Kidney (tissue), 14 donors: Measurements from ENCODE around the gene HMX2. TPM values are rescaled to one million over a fixed set of nuclear protein-coding genes. Genes with fewer than 3 reads are reported as not detected.

Experiments used
- DNase-seq, 5 donors: peaks; one replicate each; pipeline ENCODE4 v3.0.0-alpha.2; 2013 to 2020
- FAIRE-seq: peaks from 2 replicates; lab custom pipeline; 2012; peaks lifted over from hg19 to GRCh38; lab: Jason Lieb, UNC
- H3K27ac ChIP-seq, 2 donors: one replicate each; pipeline ENCODE4 v1.7.0; 2013; ENCODE audit warnings: low read depth in 2 of 2, low read length in 2 of 2, inconsistent platforms in 1 of 2
- H3K27me3 ChIP-seq: one replicate; pipeline ENCODE4 v1.7.1; 2013; ENCODE audit warnings: low read length, inconsistent platforms; ENCODE audit not compliant: control insufficient read depth, insufficient read depth
- H3K36me3 ChIP-seq, 3 donors: one replicate each; pipeline versions ENCODE4 v1.7.0 to v1.7.1; 2013; ENCODE audit warnings: low read length in 3 of 3, control low read depth in 1 of 3, inconsistent platforms in 1 of 3; ENCODE audit not compliant: insufficient read depth in 3 of 3, control insufficient read depth in 2 of 3
- H3K4me1 ChIP-seq, 3 donors: one replicate each; pipeline versions ENCODE4 v1.7.0 to v1.7.1; 2013; ENCODE audit warnings: low read length in 3 of 3, inconsistent platforms in 1 of 3, low read depth in 1 of 3; ENCODE audit not compliant: control insufficient read depth in 2 of 3, insufficient read depth in 2 of 3
- H3K4me3 ChIP-seq, 3 donors: one replicate each; pipeline versions ENCODE4 v1.7.0 to v1.8.1; 2013; ENCODE audit warnings: low read length in 3 of 3, control low read depth in 1 of 3, inconsistent platforms in 1 of 3
- H3K9ac ChIP-seq, 3 donors: one replicate each; pipeline versions ENCODE4 v1.7.0 to v1.7.1; 2013; ENCODE audit warnings: low read length in 3 of 3, control low read depth in 1 of 3, inconsistent platforms in 1 of 3
- H3K9me3 ChIP-seq, 3 donors: one replicate each; pipeline versions ENCODE4 v1.7.0 to v1.7.1; 2013; ENCODE audit warnings: low read length in 3 of 3, control low read depth in 1 of 3, inconsistent platforms in 1 of 3; ENCODE audit not compliant: control insufficient read depth in 2 of 3, insufficient read depth in 1 of 3
- CTCF ChIP-seq: IDR thresholded peaks from 3 replicates; pipeline ENCODE4 v1.5.1; 2012; ENCODE audit warnings: mild to moderate bottlenecking, moderate library complexity, borderline replicate concordance; ENCODE audit not compliant: insufficient read depth; ENCODE audit errors: extremely low read depth
- intact Hi-C: fragments of 100-400 bp; cut with DNase I; formaldehyde crosslinking; loops from one replicate; pipeline ENCODE4 v1.11.1; 2022
- polyA plus RNA-seq: library from polyadenylated mRNA; stranded (reverse); fragments of 350-450 nt; fragmentation: Illumina TruSeq; extraction: RNeasy Lipid Tissue Mini Kit (QIAGEN cat#74804); gene quantifications from one replicate; pipeline ENCODE4 v1.2.3, GENCODE V29; 2014; ENCODE audit warnings: low read depth, low replicate concordance; ENCODE audit not compliant: insufficient read depth
- total RNA-seq: library from RNA; stranded (reverse); fragmentation: NEBNext Ultra II Directional; extraction: Animal tissue kit (Norgen Biotek cat#: 25700); gene quantifications from one replicate; pipeline ENCODE4 v1.2.1, GENCODE V29; 2021
- donor health status: control.
- donor health status: control.
- donor health status: control.
- donor health status: control.
- donor health status: control.
- donor health status: DM: yes; HTN: yes; CAD: no.
- donor health status: Normal renal cell carcinoma (clear cell type).

HMX2 gene
- total and polyA plus RNA-seq, 2 donors from 2014 or later = 0.25 to 4.0 TPM

GRCh38 chr10:123117644-123118417 lies 30.1 kb upstream of the HMX2 start:
- DNase-seq (peak in 4 of 5 donors; percentile 49 to 68 (median 62)), FAIRE-seq (no peak)
- Histone ChIP-seq H3K36me3 (no peaks in the 10 kb centered on the region), H3K4me3 (no peak overlapping the region), H3K4me1 (no peaks in the 10 kb centered on the region), H3K9ac (no peak overlapping the region), H3K27me3 (peaks cover 10% of the 10 kb centered on the region), H3K27ac (no peak overlapping the region), H3K9me3 (no peaks in the 10 kb centered on the region)
- intact Hi-C loops = no loop called here
- TF ChIP-seq CTCF = no peak

- no peak for TF ChIP-seq CTCF
- Histone ChIP-seq H3K27me3 (peaks cover 10% of the 10 kb centered on the region), H3K4me3 (no peak overlapping the region), H3K9me3 (no peaks in the 10 kb centered on the region), H3K27ac (no peak overlapping the region), H3K9ac (no peak overlapping the region), H3K4me1 (no peaks in the 10 kb centered on the region), H3K36me3 (no peaks in the 10 kb centered on the region)
- no peak for DNase-seq
- FAIRE-seq = no peak
- intact Hi-C loops = no loop called here
Observed at GRCh38 chr10:123119081-123119480, 28.9 kb upstream of the HMX2 start.

- TF ChIP-seq CTCF = no peak
- Histone ChIP-seq H3K9ac (no peak overlapping the region), H3K4me3 (no peak overlapping the region), H3K4me1 (no peaks in the 10 kb centered on the region), H3K36me3 (no peaks in the 10 kb centered on the region), H3K27ac (no peak overlapping the region), H3K27me3 (peaks cover 17% of the 10 kb centered on the region), H3K9me3 (peaks cover 0 to 6% (median 0%) of the 10 kb centered on the region in 3 donors)
- intact Hi-C loops = no loop called here
- no peak for DNase-seq
- no peak for FAIRE-seq
Observed at GRCh38 chr10:123126246-123126645, 21.7 kb upstream of the HMX2 start.
